Measurements from ENCODE around the gene MEGF6. TPM values are rescaled to one million over a fixed set of nuclear protein-coding genes. Genes with fewer than 3 reads are reported as not detected.

MEGF6 gene
- total RNA-seq, 2 donors from 2014 or later = 83.0 to 103 TPM

DNA sequence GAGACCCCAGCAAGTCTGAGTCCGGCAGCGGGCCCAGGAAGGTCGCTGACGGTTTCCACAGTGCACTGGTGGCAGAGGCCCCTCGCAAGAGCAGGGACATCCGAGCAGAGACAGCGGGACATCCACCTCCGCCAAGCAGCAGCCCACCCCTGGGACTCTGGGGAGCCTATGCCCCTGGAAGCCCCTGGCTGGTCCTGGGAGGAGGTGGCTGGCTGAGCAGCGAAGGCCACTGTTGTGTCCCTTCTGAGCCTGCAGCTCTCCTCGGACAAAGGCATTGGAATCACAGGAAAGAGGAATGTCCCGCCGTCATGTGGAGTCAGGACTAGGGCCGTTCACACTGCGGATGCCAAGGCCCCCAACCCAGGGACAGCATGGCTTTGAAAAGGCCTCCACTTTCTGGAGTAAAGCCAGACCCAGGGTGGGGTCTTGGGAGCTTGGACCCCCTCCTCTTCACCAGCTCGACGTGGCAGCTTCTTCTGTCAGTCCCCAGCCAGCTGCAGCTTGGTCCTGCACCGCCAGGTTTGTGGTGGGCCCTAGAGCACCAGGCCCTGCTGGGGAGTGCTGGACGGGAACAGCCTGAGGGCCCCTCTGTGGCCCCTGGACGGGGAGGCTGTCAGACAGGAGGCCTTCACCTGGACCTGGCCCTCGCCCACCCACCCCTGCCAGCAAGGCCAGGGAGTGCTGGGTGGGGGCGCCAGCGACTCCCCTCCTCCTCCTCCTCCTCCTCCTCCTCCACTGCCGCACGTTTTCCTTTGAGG, 1.4 kb downstream of the MEGF6 start:
- peak; percentile 77 for DNase-seq
- H3K27me3 ChIP-seq (ENCODE audit: control insufficient read depth, insufficient read depth, low read length, poor library complexity, severe bottlenecking) = no peaks in the 10 kb centered on the region
- H3K4me1 Mint-ChIP-seq = peaks cover 35% of the 10 kb centered on the region
- H3K4me1 ChIP-seq (ENCODE audit: control insufficient read depth, insufficient read depth, low read length) = peaks cover 29% of the 10 kb centered on the region
- H3K27me3 Mint-ChIP-seq (ENCODE audit: insufficient read depth) = peaks cover 12% of the 10 kb centered on the region
- H3K9me3 ChIP-seq (ENCODE audit: control insufficient read depth, low read length) = no peaks in the 10 kb centered on the region
- TF ChIP-seq, protein P1, sequence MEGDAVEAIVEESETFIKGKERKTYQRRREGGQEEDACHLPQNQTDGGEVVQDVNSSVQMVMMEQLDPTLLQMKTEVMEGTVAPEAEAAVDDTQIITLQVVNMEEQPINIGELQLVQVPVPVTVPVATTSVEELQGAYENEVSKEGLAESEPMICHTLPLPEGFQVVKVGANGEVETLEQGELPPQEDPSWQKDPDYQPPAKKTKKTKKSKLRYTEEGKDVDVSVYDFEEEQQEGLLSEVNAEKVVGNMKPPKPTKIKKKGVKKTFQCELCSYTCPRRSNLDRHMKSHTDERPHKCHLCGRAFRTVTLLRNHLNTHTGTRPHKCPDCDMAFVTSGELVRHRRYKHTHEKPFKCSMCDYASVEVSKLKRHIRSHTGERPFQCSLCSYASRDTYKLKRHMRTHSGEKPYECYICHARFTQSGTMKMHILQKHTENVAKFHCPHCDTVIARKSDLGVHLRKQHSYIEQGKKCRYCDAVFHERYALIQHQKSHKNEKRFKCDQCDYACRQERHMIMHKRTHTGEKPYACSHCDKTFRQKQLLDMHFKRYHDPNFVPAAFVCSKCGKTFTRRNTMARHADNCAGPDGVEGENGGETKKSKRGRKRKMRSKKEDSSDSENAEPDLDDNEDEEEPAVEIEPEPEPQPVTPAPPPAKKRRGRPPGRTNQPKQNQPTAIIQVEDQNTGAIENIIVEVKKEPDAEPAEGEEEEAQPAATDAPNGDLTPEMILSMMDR (conservative IDR thresholded peaks at IDR 0.05) = no peak
- peak overlapping the region; percentile 58 for H3K27ac Mint-ChIP-seq
- H3K9ac ChIP-seq (ENCODE audit: extremely low read depth, low read length, poor library complexity, severe bottlenecking) = no peak overlapping the region
- no peaks in the 10 kb centered on the region for H3K9me3 Mint-ChIP-seq
- peak overlapping the region; percentile 83 for H3K4me3 ChIP-seq (ENCODE audit: low read length)
- peak overlapping the region; percentile 27 for H3K27ac ChIP-seq (ENCODE audit: low read depth, low read length)
- no peaks in the 10 kb centered on the region for H3K36me3 Mint-ChIP-seq (ENCODE audit: low read depth)
- H3K36me3 ChIP-seq (ENCODE audit: control insufficient read depth, insufficient read depth, low read length) = no peaks in the 10 kb centered on the region
- peak overlapping the region; percentile 73 for H3K4me3 Mint-ChIP-seq
- 67 to 74% methylated on average over 16 to 24 of the region's 24 CpGs for WGBS, 2 experiments (ENCODE audit: insufficient coverage in 1 of 2, insufficient read length in 1 of 2)

- H3K4me1 Mint-ChIP-seq = peaks cover 28% of the 10 kb centered on the region
- no peaks in the 10 kb centered on the region for H3K36me3 Mint-ChIP-seq (ENCODE audit: low read depth)
Measured at GRCh38 chr1:3609016-3609768, 2.1 kb downstream of the MEGF6 start.

DNA sequence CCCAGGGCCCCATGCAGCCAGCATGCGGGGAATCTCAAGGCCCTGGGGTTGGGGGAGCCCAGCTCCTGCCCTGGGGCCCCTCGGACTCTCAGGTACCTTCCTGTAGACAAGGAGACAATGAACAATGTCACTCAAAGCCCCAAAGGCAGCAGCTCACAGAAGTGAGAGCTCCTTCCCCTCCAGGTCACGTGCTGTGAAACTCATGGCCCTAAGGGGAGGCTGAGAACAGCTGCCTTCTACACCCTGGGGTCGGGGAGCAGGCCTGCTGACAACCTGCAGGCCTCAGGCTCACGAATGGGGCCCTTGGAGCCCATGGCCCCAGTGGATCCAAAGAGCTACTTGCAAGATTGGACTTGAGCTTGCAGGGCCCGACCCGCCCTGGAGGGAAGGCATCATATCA, 3.2 kb downstream of the MEGF6 start:
- DNase-seq = no peak
- no peak overlapping the region for H3K4me3 Mint-ChIP-seq
- peaks cover 17% of the 10 kb centered on the region for H3K4me1 Mint-ChIP-seq
- Histone ChIP-seq H3K27ac (ENCODE audit: low read depth, low read length) (no peak overlapping the region), H3K4me1 (ENCODE audit: control insufficient read depth, insufficient read depth, low read length) (peaks cover 14% of the 10 kb centered on the region), H3K9ac (ENCODE audit: extremely low read depth, low read length, poor library complexity, severe bottlenecking) (no peak overlapping the region), H3K9me3 (ENCODE audit: control insufficient read depth, low read length) (no peaks in the 10 kb centered on the region), H3K4me3 (ENCODE audit: low read length) (no peak overlapping the region), H3K36me3 (ENCODE audit: control insufficient read depth, insufficient read depth, low read length) (no peaks in the 10 kb centered on the region), H3K27me3 (ENCODE audit: control insufficient read depth, insufficient read depth, low read length, poor library complexity, severe bottlenecking) (no peaks in the 10 kb centered on the region)
- no peaks in the 10 kb centered on the region for H3K36me3 Mint-ChIP-seq (ENCODE audit: low read depth)
- WGBS, 2 experiments (ENCODE audit: insufficient coverage in 1 of 2, insufficient read length in 1 of 2) = 90 to 91% methylated on average over 6 to 7 of the region's 7 CpGs
- H3K9me3 Mint-ChIP-seq = no peaks in the 10 kb centered on the region
- TF ChIP-seq, protein P1 (conservative IDR thresholded peaks at IDR 0.05) = no peak
- no peak overlapping the region for H3K27ac Mint-ChIP-seq
- peaks cover 10% of the 10 kb centered on the region for H3K27me3 Mint-ChIP-seq (ENCODE audit: insufficient read depth)

More at GRCh38 chr1:3609016-3609768, 2.1 kb downstream of the MEGF6 start:
- Mint-ChIP-seq H3K9me3 (no peaks in the 10 kb centered on the region), H3K27me3 (ENCODE audit: insufficient read depth) (peaks cover 12% of the 10 kb centered on the region), H3K27ac (peak overlapping the region; percentile 30), H3K4me3 (peak overlapping the region; percentile 73)
- H3K9ac ChIP-seq (ENCODE audit: extremely low read depth, low read length, poor library complexity, severe bottlenecking) = no peak overlapping the region
- WGBS, 2 experiments (ENCODE audit: insufficient coverage in 1 of 2, insufficient read length in 1 of 2) = 83 to 89% methylated on average over 15 to 22 of the region's 22 CpGs
- H3K4me3 ChIP-seq (ENCODE audit: low read length) = no peak overlapping the region
- H3K27me3 ChIP-seq (ENCODE audit: control insufficient read depth, insufficient read depth, low read length, poor library complexity, severe bottlenecking) = no peaks in the 10 kb centered on the region
- DNase-seq = no peak
- TF ChIP-seq, protein P1 (conservative IDR thresholded peaks at IDR 0.05) = no peak
- peaks cover 23% of the 10 kb centered on the region for H3K4me1 ChIP-seq (ENCODE audit: control insufficient read depth, insufficient read depth, low read length)
- no peak overlapping the region for H3K27ac ChIP-seq (ENCODE audit: low read depth, low read length)
- no peaks in the 10 kb centered on the region for H3K36me3 ChIP-seq (ENCODE audit: control insufficient read depth, insufficient read depth, low read length)
- no peaks in the 10 kb centered on the region for H3K9me3 ChIP-seq (ENCODE audit: control insufficient read depth, low read length)
